Loucy (cell line): Measurements from ENCODE around the gene CLINT1.
A peak's percentile ranks its signal among the peaks of the same experiment; 100 is the strongest.

Experiments
- H2AFZ ChIP-seq: fragments of 200-600 bp; sonication (generic); 2 replicates; pipeline ENCODE4 v1.6.0; 2016; ENCODE audit warnings: antibody characterized with exemption, mild to moderate bottlenecking, low read length, moderate library complexity
- H3F3A ChIP-seq: fragments of 200-600 bp; 2 replicates; pipeline ENCODE4 v1.6.0; 2016; ENCODE audit warnings: antibody characterized with exemption, low read depth, mild to moderate bottlenecking
- H3K27me3 ChIP-seq: fragments of 200-600 bp; sonication (generic); 2 replicates; pipeline ENCODE4 v1.6.1; 2014; ENCODE audit warnings: low read length, mild to moderate bottlenecking; ENCODE audit not compliant: insufficient read depth, poor library complexity, severe bottlenecking
- H3K36me3 ChIP-seq: fragments of 200-600 bp; sonication (generic); 2 replicates; pipeline ENCODE4 v1.6.1; 2016; ENCODE audit warnings: low read length; ENCODE audit not compliant: insufficient read depth
- H3K4me1 ChIP-seq: fragments of 200-600 bp; sonication (generic); 2 replicates; pipeline ENCODE4 v1.5.1; 2014; ENCODE audit warnings: low read length, mild to moderate bottlenecking; ENCODE audit not compliant: insufficient read depth, poor library complexity, severe bottlenecking
- H3K4me2 ChIP-seq: fragments of 200-600 bp; sonication (generic); 2 replicates; pipeline ENCODE4 v1.6.0; 2014; ENCODE audit warnings: antibody characterized with exemption, low read length, low read depth, mild to moderate bottlenecking; ENCODE audit not compliant: poor library complexity, severe bottlenecking
- H3K4me3 ChIP-seq: fragments of 200-600 bp; sonication (generic); 2 replicates; pipeline ENCODE4 v1.5.1; 2014; ENCODE audit warnings: low read length, mild to moderate bottlenecking, mixed read lengths; ENCODE audit not compliant: poor library complexity, severe bottlenecking
- H3K79me2 ChIP-seq: fragments of 200-600 bp; sonication (generic); 2 replicates; pipeline ENCODE4 v1.6.1; 2014; ENCODE audit warnings: low read length; ENCODE audit not compliant: insufficient read depth
- H3K9ac ChIP-seq: fragments of 200-600 bp; sonication (generic); 2 replicates; pipeline ENCODE4 v1.6.0; 2014; ENCODE audit warnings: mild to moderate bottlenecking, low read depth, low read length, moderate library complexity; ENCODE audit not compliant: poor library complexity, severe bottlenecking
- H3K9me2 ChIP-seq: fragments of 200-600 bp; sonication (generic); replicated peaks from 2 replicates; pipeline ENCODE4 v1.6.1; 2016; ENCODE audit warnings: low read depth, low read length, mixed read lengths
- H3K9me3 ChIP-seq: fragments of 200-600 bp; sonication (generic); 2 replicates; pipeline ENCODE4 v1.6.1; 2014; ENCODE audit warnings: mild to moderate bottlenecking, antibody characterized with exemption, low read length, low read depth; ENCODE audit not compliant: insufficient read depth
- H4K20me1 ChIP-seq: fragments of 200-600 bp; sonication (generic); 2 replicates; pipeline ENCODE4 v1.6.0; 2014; ENCODE audit warnings: antibody characterized with exemption, low read length, mild to moderate bottlenecking; ENCODE audit not compliant: insufficient read depth, poor library complexity, severe bottlenecking
- EZH2phosphoT487 ChIP-seq: fragments of 200-600 bp; IDR thresholded peaks from 2 replicates; pipeline ENCODE4 v1.6.1; 2018; ENCODE audit warnings: antibody characterized with exemption, mild to moderate bottlenecking, moderate library complexity, borderline replicate concordance
- TF ChIP-seq, protein P1 (sequence below): fragments of 200-600 bp; sonication (generic); conservative IDR thresholded peaks from 2 replicates; pipeline ENCODE4 v1.5.1; 2014; ENCODE audit warnings: mild to moderate bottlenecking, antibody characterized with exemption, low read length

Gene CLINT1

GRCh38 chr5:157893611-157894010 lies 34.7 kb upstream of the CLINT1 start:
- TF ChIP-seq EZH2phosphoT487 = no peak
- TF ChIP-seq, protein P1, sequence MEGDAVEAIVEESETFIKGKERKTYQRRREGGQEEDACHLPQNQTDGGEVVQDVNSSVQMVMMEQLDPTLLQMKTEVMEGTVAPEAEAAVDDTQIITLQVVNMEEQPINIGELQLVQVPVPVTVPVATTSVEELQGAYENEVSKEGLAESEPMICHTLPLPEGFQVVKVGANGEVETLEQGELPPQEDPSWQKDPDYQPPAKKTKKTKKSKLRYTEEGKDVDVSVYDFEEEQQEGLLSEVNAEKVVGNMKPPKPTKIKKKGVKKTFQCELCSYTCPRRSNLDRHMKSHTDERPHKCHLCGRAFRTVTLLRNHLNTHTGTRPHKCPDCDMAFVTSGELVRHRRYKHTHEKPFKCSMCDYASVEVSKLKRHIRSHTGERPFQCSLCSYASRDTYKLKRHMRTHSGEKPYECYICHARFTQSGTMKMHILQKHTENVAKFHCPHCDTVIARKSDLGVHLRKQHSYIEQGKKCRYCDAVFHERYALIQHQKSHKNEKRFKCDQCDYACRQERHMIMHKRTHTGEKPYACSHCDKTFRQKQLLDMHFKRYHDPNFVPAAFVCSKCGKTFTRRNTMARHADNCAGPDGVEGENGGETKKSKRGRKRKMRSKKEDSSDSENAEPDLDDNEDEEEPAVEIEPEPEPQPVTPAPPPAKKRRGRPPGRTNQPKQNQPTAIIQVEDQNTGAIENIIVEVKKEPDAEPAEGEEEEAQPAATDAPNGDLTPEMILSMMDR = no peak

DNA sequence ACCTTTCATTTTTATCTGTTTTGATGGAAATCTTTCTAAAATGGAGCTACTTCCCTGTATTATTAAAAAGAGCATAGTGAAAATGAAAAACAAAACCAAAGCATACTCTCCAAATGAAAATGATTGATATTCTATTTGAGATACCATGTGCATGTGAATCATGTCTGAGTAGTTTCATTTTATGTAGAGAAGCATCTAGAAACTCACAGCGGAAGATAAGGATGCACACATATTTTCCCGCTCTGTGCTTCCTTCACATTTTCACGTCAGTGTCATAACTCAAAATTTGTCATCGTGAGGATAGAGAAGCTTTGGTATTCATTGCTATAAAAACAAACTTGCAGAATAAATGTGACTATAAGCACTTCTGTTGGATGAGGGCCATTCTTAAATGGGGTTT lies 34.0 kb upstream of the CLINT1 start:
- no peaks in the 10 kb centered on the region for H3K79me2 ChIP-seq
- H3K9ac ChIP-seq = no peak overlapping the region
- TF ChIP-seq EZH2phosphoT487 = no peak
- TF ChIP-seq, protein P1 = no peak
- no peak overlapping the region for H3K4me3 ChIP-seq
- H3K36me3 ChIP-seq = no peaks in the 10 kb centered on the region
- H2AFZ ChIP-seq = no peak overlapping the region
- peaks cover 8% of the 10 kb centered on the region for H3K4me1 ChIP-seq
- H3F3A ChIP-seq = no peaks in the 10 kb centered on the region
- no peaks in the 10 kb centered on the region for H3K9me3 ChIP-seq
- no peaks in the 10 kb centered on the region for H3K9me2 ChIP-seq
- H4K20me1 ChIP-seq = no peaks in the 10 kb centered on the region
- no peaks in the 10 kb centered on the region for H3K27me3 ChIP-seq
- no peak overlapping the region for H3K4me2 ChIP-seq

More at GRCh38 chr5:157893611-157894010, 34.7 kb upstream of the CLINT1 start:
- H3K4me2 ChIP-seq = no peak overlapping the region
- H3K27me3 ChIP-seq = no peaks in the 10 kb centered on the region
- no peak overlapping the region for H2AFZ ChIP-seq
- no peaks in the 10 kb centered on the region for H3K9me3 ChIP-seq
- peaks cover 8% of the 10 kb centered on the region for H3K4me1 ChIP-seq
- H3K36me3 ChIP-seq = no peaks in the 10 kb centered on the region
- H4K20me1 ChIP-seq = no peaks in the 10 kb centered on the region
- no peak overlapping the region for H3K9ac ChIP-seq
- no peaks in the 10 kb centered on the region for H3K9me2 ChIP-seq
- no peaks in the 10 kb centered on the region for H3F3A ChIP-seq
- no peak overlapping the region for H3K4me3 ChIP-seq
- H3K79me2 ChIP-seq = no peaks in the 10 kb centered on the region

DNA sequence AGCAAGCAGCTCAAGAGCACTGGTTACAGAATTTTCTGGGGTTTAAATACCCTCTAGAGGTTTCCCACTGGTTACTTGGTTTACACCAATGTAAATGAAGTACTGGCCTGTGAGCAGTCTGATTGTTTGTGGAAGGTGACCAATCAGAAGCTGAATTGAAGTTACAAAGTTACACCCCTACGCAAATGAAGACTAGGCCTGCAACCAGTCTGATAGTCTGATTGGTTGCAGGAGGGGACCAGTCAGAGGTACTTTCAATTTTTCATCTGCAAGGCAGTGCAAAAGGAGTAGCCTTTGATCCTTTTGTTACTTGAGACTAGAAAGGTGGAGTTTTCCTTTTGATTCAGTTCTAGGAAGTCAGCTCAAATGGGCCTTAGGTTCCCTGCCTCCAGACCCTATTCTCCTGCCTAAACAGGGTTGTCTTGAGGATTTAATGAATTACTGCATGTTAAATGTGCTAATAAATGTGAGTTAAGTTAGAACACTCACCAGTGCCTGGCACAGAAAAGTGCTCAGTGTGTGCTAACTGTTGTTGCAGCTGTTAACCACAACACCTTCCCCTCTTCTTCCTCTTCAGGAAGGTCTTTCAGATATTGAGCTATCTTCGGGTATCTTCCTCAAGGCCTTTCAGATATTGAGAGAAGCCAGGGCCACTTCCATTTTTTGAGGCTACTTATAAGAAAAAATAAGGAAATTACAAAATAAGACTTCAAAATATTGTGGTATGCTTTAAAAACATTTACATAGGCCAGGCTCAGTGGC lies 32.1 kb upstream of the CLINT1 start:
- peak overlapping the region; percentile 87 for H2AFZ ChIP-seq
- H3K9ac ChIP-seq = peak overlapping the region; percentile 24
- H3K4me3 ChIP-seq = no peak overlapping the region
- peak overlapping the region; percentile 48 for H3K4me2 ChIP-seq
- H3K4me1 ChIP-seq = peaks cover 8% of the 10 kb centered on the region
- H3K9me3 ChIP-seq = no peaks in the 10 kb centered on the region
- no peaks in the 10 kb centered on the region for H3K36me3 ChIP-seq
- no peaks in the 10 kb centered on the region for H3K79me2 ChIP-seq
- H3K9me2 ChIP-seq = no peaks in the 10 kb centered on the region
- no peaks in the 10 kb centered on the region for H3F3A ChIP-seq
- H4K20me1 ChIP-seq = no peaks in the 10 kb centered on the region
- H3K27me3 ChIP-seq = no peaks in the 10 kb centered on the region
- no peak for TF ChIP-seq EZH2phosphoT487
- TF ChIP-seq, protein P1 = no peak
